ENCODE measurements around the gene TAF8.

DNA sequence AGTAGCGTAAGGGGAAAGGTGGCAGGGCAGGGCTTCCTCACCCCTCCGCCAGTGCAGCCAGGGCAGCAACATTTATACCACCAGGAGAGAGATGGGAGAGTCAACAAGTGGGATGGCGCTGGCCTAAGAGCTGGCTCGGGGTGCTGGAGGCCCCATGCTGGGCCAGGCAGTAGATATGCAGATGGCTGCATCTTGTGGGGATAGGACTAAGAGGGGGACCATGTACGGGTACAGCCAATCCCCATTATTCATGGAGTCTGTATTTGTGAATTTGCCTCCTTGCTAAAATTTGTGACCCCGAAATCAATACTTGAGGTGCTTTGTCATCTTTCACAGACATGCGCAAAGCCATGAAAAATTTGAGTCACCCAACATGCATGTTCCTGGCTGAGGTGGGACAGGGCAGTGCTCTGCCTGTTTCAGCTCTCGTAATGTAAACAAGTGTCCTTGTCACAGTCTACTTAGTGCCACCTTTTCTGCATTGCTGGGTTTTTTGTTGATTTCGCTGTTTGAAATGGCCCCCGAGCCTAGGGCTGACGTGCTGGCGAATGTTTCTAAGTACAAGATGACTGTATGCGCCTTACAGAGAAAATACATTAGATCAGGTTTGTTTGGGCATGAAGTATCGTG, 27.5 kb upstream of the TAF8 start:
- no peak for TF ChIP-seq CTCF (IDR thresholded peaks at IDR 0.05)
- no peak for TF ChIP-seq POLR2AphosphoS5 (IDR thresholded peaks at IDR 0.05; ENCODE audit: insufficient read depth in 1 of 2, low read depth in 1 of 2)
